RWPE1 (cell line): ENCODE measurements around the gene MTUS2.

Experiments used
- CTCF ChIA-PET: fragments of 350-600 bp; sonication (Branson Sonifier 250); formaldehyde crosslinking; extraction: SDS; loops from one replicate; lab custom pipeline; 2021; lab: Yijun Ruan, JAX
- POLR2A ChIA-PET: fragments of 400-600 bp; formaldehyde crosslinking; extraction: SDS; loops from one replicate; lab custom pipeline; 2020; ENCODE audit warnings: antibody characterized with exemption; ENCODE audit not compliant: low non-redundant PET; lab: Yijun Ruan, JAX
- DNase-seq: peaks from one replicate; pipeline ENCODE4 v3.0.0; 2012; ENCODE audit warnings: low spot score
- H3K27ac ChIP-seq: fragments of 450-650 bp; 2 replicates; pipeline ENCODE4 v1.5.1; 2017
- TF ChIP-seq, protein P1 (sequence below): fragments of 450-650 bp; conservative IDR thresholded peaks from 2 replicates; pipeline ENCODE4 v1.5.1; 2017; ENCODE audit warnings: low read depth, mild to moderate bottlenecking

The MTUS2 gene

GRCh38 chr13:28875846-28876615 lies 55.9 kb downstream of the MTUS2 start:
- no peak overlapping the region for H3K27ac ChIP-seq
- no peak for DNase-seq
- TF ChIP-seq, protein P1, sequence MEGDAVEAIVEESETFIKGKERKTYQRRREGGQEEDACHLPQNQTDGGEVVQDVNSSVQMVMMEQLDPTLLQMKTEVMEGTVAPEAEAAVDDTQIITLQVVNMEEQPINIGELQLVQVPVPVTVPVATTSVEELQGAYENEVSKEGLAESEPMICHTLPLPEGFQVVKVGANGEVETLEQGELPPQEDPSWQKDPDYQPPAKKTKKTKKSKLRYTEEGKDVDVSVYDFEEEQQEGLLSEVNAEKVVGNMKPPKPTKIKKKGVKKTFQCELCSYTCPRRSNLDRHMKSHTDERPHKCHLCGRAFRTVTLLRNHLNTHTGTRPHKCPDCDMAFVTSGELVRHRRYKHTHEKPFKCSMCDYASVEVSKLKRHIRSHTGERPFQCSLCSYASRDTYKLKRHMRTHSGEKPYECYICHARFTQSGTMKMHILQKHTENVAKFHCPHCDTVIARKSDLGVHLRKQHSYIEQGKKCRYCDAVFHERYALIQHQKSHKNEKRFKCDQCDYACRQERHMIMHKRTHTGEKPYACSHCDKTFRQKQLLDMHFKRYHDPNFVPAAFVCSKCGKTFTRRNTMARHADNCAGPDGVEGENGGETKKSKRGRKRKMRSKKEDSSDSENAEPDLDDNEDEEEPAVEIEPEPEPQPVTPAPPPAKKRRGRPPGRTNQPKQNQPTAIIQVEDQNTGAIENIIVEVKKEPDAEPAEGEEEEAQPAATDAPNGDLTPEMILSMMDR = no peak
- ChIA-PET POLR2A (no interaction called here), CTCF (interaction anchor here (0.6 kb wide), 1 partner anchor 1694 kb away, joined by 3 read pairs; no protein-coding TSS in a partner anchor)

- CTCF ChIA-PET = no interaction called here
Measured at GRCh38 chr13:28877408-28877807, 57.3 kb downstream of the MTUS2 start.

GRCh38 chr13:28885181-28885580 lies 65.0 kb downstream of the MTUS2 start:
- no peak for DNase-seq
- ChIA-PET CTCF (no interaction called here), POLR2A (no interaction called here)
- no peak overlapping the region for H3K27ac ChIP-seq
- TF ChIP-seq, protein P1 = no peak

More at GRCh38 chr13:28877408-28877807, 57.3 kb downstream of the MTUS2 start:
- no peak overlapping the region for H3K27ac ChIP-seq
- POLR2A ChIA-PET = no interaction called here
- TF ChIP-seq, protein P1 = no peak
- DNase-seq = no peak

DNA sequence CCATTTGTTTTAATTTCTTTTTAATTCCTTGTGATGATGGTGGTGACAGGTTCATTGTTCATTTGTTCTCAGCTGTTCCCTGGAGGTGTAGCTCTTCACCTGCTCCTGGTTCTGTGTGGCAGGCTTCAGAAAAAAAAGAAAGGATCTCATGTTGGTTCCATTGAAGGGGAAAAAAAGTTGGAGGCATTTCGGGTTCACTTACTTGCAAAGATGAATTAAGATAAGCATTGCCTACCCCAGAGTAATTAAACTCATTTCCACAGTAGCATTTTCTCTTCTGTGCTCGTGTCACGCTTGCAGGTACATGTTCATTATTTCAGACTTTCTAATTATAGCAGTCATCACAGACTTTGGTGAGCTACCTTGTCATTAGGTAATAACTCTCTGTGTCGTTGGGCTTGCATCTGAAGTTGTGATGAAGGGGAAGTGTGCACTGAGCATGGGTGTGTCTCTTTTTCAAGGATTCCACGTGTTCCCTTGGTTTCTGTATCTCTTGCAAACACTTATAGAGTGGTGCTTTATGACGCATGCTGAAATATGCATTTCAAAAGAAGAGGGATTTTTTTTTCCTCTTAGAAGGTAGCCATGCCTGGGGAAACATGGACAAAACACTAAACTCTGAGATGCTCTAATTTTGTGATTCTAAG lies 69.1 kb downstream of the MTUS2 start:
- no peak for DNase-seq
- CTCF ChIA-PET = no interaction called here
- POLR2A ChIA-PET = no interaction called here
- TF ChIP-seq, protein P1 = no peak
- no peak overlapping the region for H3K27ac ChIP-seq

- TF ChIP-seq, protein P1 = no peak
- ChIA-PET CTCF (no interaction called here), POLR2A (no interaction called here)
- no peak for DNase-seq
- no peak overlapping the region for H3K27ac ChIP-seq
Measured at GRCh38 chr13:28890712-28891111, 70.6 kb downstream of the MTUS2 start.

GRCh38 chr13:28918030-28918429 lies 97.9 kb downstream of the MTUS2 start:
- no peak overlapping the region for H3K27ac ChIP-seq
- CTCF ChIA-PET = no interaction called here
- TF ChIP-seq, protein P1 = no peak
- POLR2A ChIA-PET = no interaction called here
- DNase-seq = no peak
